Upper lobe of left lung (tissue), 6 donors: ENCODE measurements around the gene PLEKHH2. TPM values are rescaled to one million over a fixed set of nuclear protein-coding genes. Genes with fewer than 3 reads are reported as not detected.

Experiments
- ATAC-seq, 2 donors: fragments of 200-7000 bp; cut with Tn5 transposase; one replicate each; pipeline ENCODE4 v1.9.1; 2022; ENCODE audit warnings: mild to moderate bottlenecking in 2 of 2, moderate library complexity in 2 of 2; ENCODE audit not compliant: low FRiP score in 2 of 2
- DNase-seq, 2 donors: peaks; one replicate each; pipeline ENCODE4 v3.0.0-alpha.2; 2019 to 2020
- H3K27ac ChIP-seq, 4 donors: fragments of 200-600 bp; sonication (generic); one replicate each; pipeline ENCODE4 v1.5.1; 2016 to 2019
- H3K27me3 ChIP-seq, 4 donors: fragments of 200-600 bp; sonication (generic); one replicate each; pipeline ENCODE4 v1.5.1; 2017 to 2019
- H3K36me3 ChIP-seq, 4 donors: fragments of 200-600 bp; sonication (generic); one replicate each; pipeline ENCODE4 v1.5.1; 2016 to 2019
- H3K4me1 ChIP-seq, 4 donors: fragments of 200-600 bp; sonication (generic); one replicate each; pipeline ENCODE4 v1.5.1; 2018 to 2019
- H3K4me3 ChIP-seq, 4 donors: fragments of 200-600 bp; sonication (generic); one replicate each; pipeline ENCODE4 v1.5.1; 2017 to 2019; ENCODE audit warnings: mild to moderate bottlenecking in 2 of 4, moderate library complexity in 1 of 4
- H3K9me3 ChIP-seq, 4 donors: fragments of 200-600 bp; sonication (generic); one replicate each; pipeline ENCODE4 v1.5.1; 2018 to 2019
- CTCF ChIP-seq, 6 experiments: fragments of 450-650 bp in 4 of 6; fragments of 200-600 bp in 2 of 6; sonication (generic) in 2 of 6; IDR thresholded peaks; one replicate each; pipeline ENCODE4 v1.5.1; 2016 to 2019; ENCODE audit warnings: antibody characterized with exemption in 6 of 6
- EP300 ChIP-seq, 4 donors: sonication (generic); formaldehyde crosslinking; IDR thresholded peaks; one replicate each; pipeline ENCODE4 v1.5.1; 2017; ENCODE audit warnings: antibody characterized with exemption in 4 of 4, control low read depth in 2 of 4
- POLR2A ChIP-seq, 4 donors: fragments of 450-650 bp; IDR thresholded peaks; one replicate each; pipeline ENCODE4 v1.5.1; 2016 to 2017; ENCODE audit warnings: antibody characterized with exemption in 4 of 4, mild to moderate bottlenecking in 2 of 4
- POLR2AphosphoS5 ChIP-seq, 2 donors: sonication (generic); formaldehyde crosslinking; IDR thresholded peaks; one replicate each; pipeline ENCODE4 v1.5.1; 2017; ENCODE audit warnings: antibody characterized with exemption in 2 of 2
- WGBS, 2 donors: methylation state at CpG; one replicate each; pipeline ENCODE4 v1.1.5; 2017 to 2018; 5-methylcytosine and 5-hydroxymethylcytosine counted together
- total RNA-seq, 6 donors: library from RNA; depleted of rRNA in 4 of 6; stranded (reverse); fragments of >200 nt in 4 of 6; gene quantifications; one replicate each; pipeline versions ENCODE4 v1.1.0 to v1.2.1, GENCODE V29; 2016 to 2021
- donor health status: DM: no; HTN: no; CAD: no; lungs with moderate emphysema.
- donor health status: DM: no; HTN: yes; CAD: no; lungs with severe emphysema.

Gene PLEKHH2
- total RNA-seq, 6 donors from 2014 or later, result 32.2 to 273 (median 39.2) TPM

GRCh38 chr2:43727634-43728014 lies 90.6 kb downstream of the PLEKHH2 start:
- Histone ChIP-seq H3K36me3 (no peaks in the 10 kb centered on the region), H3K27ac (no peak overlapping the region), H3K4me1 (no peaks in the 10 kb centered on the region), H3K9me3 (no peaks in the 10 kb centered on the region), H3K4me3 (no peak overlapping the region), H3K27me3 (no peaks in the 10 kb centered on the region)
- WGBS, 2 donors, result 97 to 99% methylated on average over 2 of the region's 2 CpGs
- TF ChIP-seq POLR2AphosphoS5 (IDR thresholded peaks at IDR 0.05) (no peak), CTCF (IDR thresholded peaks at IDR 0.05) (no peak)
- DNase-seq, result no peak
- ATAC-seq, result no peak

- Histone ChIP-seq H3K27me3 (no peaks in the 10 kb centered on the region), H3K27ac (no peak overlapping the region), H3K4me3 (no peak overlapping the region), H3K36me3 (no peaks in the 10 kb centered on the region), H3K4me1 (no peaks in the 10 kb centered on the region), H3K9me3 (no peaks in the 10 kb centered on the region)
- DNase-seq (no peak), ATAC-seq (no peak)
- WGBS, 2 donors, result 63 to 67% methylated on average over 5 of the region's 5 CpGs
- TF ChIP-seq POLR2AphosphoS5 (IDR thresholded peaks at IDR 0.05) (no peak), EP300 (IDR thresholded peaks at IDR 0.05) (no peak), POLR2A (IDR thresholded peaks at IDR 0.05) (no peak), CTCF (IDR thresholded peaks at IDR 0.05) (no peak)
These were observed 92.6 kb downstream of the PLEKHH2 start for GRCh38 chr2:43729491-43730174.

GRCh38 chr2:43731211-43731610 lies 94.2 kb downstream of the PLEKHH2 start:
- WGBS, 2 donors, result 86 to 100% methylated on average over 1 of the region's 1 CpG
- no peak overlapping the region for H3K27ac ChIP-seq
- no peaks in the 10 kb centered on the region for H3K9me3 ChIP-seq
- H3K4me1 ChIP-seq, result no peaks in the 10 kb centered on the region
- H3K27me3 ChIP-seq, result no peaks in the 10 kb centered on the region
- ATAC-seq (peak in 1 of 2 donors; percentile 53), DNase-seq (no peak)
- TF ChIP-seq EP300 (IDR thresholded peaks at IDR 0.05) (no peak), POLR2AphosphoS5 (IDR thresholded peaks at IDR 0.05) (no peak), POLR2A (IDR thresholded peaks at IDR 0.05) (no peak), CTCF (IDR thresholded peaks at IDR 0.05) (no peak)
- no peak overlapping the region for H3K4me3 ChIP-seq
- H3K36me3 ChIP-seq, result no peaks in the 10 kb centered on the region

- DNase-seq, result no peak
- no peak for TF ChIP-seq POLR2AphosphoS5 (IDR thresholded peaks at IDR 0.05)
- no peak for TF ChIP-seq CTCF (IDR thresholded peaks at IDR 0.05)
- TF ChIP-seq POLR2A (IDR thresholded peaks at IDR 0.05), result no peak
- TF ChIP-seq EP300 (IDR thresholded peaks at IDR 0.05), result no peak
- H3K4me1 ChIP-seq, result no peaks in the 10 kb centered on the region
- H3K9me3 ChIP-seq, result no peaks in the 10 kb centered on the region
- peak overlapping the region in 1 of 4 donors; percentile 32 for H3K27ac ChIP-seq
- no peak overlapping the region for H3K4me3 ChIP-seq
- no peaks in the 10 kb centered on the region for H3K27me3 ChIP-seq
- 75 to 83% methylated on average over 6 of the region's 6 CpGs for WGBS, 2 donors
- no peak for ATAC-seq
- H3K36me3 ChIP-seq, result no peaks in the 10 kb centered on the region
These were observed 99.6 kb downstream of the PLEKHH2 start for GRCh38 chr2:43736637-43737036.
